ENCODE results near the gene CLEC18A.
"Not testable (repeated sequence)": the region's sequence is repeated elsewhere in the genome, so short reads cannot be mapped to it uniquely, and the experiment has no call there.

The CLEC18A gene

DNA sequence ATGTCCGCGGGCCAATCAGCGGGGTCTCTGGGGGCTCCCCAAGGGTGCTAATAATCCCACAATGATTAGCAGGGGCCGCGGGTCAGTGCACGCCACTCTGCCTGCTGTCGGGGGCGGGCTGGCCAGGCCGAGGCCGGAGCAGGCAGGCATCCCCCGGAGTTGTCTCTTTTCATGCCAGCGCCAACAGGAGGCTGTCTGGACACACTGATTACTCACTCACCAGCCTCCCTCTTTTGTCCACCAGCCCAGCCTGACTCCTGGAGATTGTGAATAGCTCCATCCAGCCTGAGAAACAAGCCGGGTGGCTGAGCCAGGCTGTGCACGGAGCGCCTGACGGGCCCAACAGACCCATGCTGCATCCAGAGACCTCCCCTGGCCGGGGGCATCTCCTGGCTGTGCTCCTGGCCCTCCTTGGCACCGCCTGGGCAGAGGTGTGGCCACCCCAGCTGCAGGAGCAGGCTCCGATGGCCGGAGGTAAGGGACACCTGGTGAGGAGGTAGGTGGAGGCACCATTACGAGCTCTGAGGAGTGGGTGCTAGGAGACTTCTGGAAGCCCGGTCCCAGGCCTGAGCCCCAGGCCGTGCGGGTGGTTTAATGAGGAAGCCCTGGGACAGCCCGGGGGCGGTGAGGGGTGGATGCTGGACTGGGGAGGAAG, at the start of gene CLEC18A:
Gene CLEC18A (plus strand): TSS at position 318 of the 655 bp plus-strand sequence. CDS start 33 bp downstream, at position 351.
- H3K27ac ChIP-seq, result not testable (repeated sequence)

DNA sequence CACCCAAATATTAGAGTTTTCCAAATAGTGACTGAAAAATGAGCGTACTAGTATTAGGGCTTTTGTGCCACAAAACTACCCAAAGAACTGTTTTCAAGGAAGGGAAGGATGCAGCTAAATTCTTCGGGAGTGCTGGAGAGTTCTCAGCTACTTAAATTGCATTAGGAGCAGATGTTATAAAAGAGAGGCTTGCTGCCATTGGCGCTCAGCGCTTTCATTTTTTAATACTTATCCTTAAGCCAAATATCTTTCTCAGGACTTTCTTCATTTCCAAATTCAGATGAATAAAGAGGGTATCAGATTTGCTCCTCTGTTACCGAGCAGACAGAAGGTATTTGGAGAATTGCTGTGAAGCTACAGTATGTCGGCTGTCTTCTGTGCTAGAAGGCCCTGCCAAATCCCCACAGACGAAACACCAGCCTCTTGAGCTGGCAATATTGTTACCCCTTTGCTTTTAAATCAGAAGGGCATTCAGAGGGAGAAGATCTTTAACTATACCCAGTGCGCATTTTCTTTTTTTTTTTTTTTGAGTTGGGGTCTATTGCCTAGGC, 47.2 kb upstream of the CLEC18A start:
- peak overlapping the region; percentile 25; the same call in 1 of the 2 replicates for H3K27ac ChIP-seq
- no peak for TF ChIP-seq ZFX (IDR thresholded peaks at IDR 0.05; ENCODE audit: borderline replicate concordance)
- TF ChIP-seq, protein P1, sequence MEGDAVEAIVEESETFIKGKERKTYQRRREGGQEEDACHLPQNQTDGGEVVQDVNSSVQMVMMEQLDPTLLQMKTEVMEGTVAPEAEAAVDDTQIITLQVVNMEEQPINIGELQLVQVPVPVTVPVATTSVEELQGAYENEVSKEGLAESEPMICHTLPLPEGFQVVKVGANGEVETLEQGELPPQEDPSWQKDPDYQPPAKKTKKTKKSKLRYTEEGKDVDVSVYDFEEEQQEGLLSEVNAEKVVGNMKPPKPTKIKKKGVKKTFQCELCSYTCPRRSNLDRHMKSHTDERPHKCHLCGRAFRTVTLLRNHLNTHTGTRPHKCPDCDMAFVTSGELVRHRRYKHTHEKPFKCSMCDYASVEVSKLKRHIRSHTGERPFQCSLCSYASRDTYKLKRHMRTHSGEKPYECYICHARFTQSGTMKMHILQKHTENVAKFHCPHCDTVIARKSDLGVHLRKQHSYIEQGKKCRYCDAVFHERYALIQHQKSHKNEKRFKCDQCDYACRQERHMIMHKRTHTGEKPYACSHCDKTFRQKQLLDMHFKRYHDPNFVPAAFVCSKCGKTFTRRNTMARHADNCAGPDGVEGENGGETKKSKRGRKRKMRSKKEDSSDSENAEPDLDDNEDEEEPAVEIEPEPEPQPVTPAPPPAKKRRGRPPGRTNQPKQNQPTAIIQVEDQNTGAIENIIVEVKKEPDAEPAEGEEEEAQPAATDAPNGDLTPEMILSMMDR (IDR thresholded peaks at IDR 0.05), result no peak

DNA sequence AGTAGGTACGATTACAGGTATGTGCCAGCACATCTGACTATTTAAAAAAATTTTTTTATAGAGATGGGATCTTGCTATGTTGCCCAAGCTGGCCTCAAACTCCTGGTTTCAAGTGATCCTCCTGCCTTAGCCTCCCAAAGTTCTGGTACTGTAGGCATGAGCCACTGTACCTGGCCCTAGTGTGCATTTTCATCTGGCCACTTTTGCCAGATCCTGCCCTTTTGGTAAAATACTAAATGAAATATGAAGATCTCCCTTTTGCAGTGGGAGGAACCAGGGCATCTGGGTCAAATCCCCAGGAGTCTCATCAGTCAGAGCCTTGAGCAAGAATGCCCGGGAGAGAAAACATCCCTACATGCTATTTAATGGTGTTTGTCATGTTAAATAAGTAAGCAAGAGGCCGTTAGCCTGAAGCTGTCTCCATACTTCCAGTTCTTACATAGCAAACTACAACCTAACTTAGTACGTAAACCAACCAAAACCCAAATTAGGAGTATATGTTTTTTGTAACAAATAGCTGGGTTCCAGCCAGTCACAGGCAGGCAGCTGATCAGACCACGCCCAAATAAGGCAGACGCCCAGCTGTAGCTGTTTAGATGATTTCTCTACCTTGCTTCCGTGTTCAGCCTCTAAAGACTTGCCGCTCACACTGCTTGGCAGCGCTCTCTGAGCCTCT, 46.5 kb upstream of the CLEC18A start:
- TF ChIP-seq, protein P1 (IDR thresholded peaks at IDR 0.05), result no peak
- TF ChIP-seq ZFX (IDR thresholded peaks at IDR 0.05; ENCODE audit: borderline replicate concordance), result no peak
- H3K27ac ChIP-seq, result peak overlapping the region; percentile 25; the same call in 1 of the 2 replicates

DNA sequence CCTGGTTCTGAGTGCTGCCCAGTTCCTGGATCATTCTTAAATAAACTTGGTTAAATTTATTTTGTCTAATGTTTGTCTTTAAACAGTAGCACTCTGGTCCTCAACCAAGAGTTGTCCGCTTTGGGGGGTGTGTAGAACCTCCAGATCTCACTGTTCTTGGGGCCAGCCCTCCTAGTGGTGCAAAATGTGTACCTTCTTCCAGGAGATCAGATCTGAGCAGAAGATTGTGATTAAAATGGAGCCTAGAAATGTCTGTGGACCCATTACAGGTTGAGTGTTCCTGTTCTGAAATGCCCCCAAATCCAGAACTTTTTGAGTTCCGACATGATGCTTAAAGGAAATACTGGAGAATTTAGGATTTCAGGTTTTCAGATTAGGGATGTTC, 46.0 kb upstream of the CLEC18A start:
- TF ChIP-seq, protein P1 (IDR thresholded peaks at IDR 0.05), result no peak
- no peak for TF ChIP-seq ZFX (IDR thresholded peaks at IDR 0.05; ENCODE audit: borderline replicate concordance)
- peak overlapping the region; percentile 25; the same call in 1 of the 2 replicates for H3K27ac ChIP-seq

DNA sequence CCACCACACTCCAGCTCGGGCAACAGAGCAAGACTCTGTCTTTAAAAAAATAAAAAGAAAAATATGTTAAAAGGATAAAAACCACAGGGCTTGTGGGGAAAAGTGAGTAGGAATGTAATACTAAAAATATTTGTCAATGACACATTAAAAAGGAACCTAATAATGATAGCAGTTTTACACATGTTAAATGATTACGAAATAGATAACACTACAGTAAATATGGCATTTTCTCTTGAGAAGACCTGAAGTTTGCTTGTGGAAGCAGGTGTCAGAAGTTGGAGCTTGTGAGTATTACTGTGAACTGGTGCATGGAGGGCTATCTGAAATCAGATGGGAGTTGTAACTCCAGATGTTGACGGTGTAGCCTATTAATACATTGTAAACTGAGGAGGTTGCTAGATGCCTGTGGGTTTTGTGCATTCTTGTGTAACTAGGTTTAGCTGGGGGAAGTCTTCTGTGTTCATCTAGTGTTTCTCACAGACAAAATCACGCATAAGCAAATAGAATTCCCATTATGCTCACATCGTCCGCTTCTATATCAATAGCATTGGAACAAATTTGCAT, 44.2 kb upstream of the CLEC18A start:
- H3K27ac ChIP-seq, result no peak overlapping the region
- TF ChIP-seq, protein P1 (IDR thresholded peaks at IDR 0.05), result no peak
- TF ChIP-seq ZFX (IDR thresholded peaks at IDR 0.05; ENCODE audit: borderline replicate concordance), result no peak

DNA sequence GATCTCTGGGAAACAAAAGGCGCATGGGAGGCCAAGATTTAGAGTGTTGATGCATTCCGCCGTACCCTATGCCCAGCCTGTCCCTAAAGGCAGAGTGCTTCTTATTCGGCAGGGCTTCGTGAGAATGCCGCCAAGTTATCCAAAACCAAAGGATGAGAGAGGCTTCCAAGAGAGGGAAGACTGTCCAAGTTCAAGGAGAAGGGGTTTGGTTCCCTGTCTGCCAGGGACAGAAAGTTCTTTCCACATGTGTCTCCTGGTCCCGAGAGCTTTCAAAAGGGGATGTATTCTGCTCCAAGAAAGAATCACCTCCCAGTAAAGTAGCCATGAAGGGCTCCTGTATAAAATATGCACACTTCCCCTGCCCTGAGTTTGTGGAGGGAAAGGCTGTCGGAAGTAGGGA, 42.1 kb upstream of the CLEC18A start:
- H3K27ac ChIP-seq, result peak overlapping the region; percentile 76
- TF ChIP-seq, protein P1 (IDR thresholded peaks at IDR 0.05), result no peak
- no peak for TF ChIP-seq ZFX (IDR thresholded peaks at IDR 0.05; ENCODE audit: borderline replicate concordance)

DNA sequence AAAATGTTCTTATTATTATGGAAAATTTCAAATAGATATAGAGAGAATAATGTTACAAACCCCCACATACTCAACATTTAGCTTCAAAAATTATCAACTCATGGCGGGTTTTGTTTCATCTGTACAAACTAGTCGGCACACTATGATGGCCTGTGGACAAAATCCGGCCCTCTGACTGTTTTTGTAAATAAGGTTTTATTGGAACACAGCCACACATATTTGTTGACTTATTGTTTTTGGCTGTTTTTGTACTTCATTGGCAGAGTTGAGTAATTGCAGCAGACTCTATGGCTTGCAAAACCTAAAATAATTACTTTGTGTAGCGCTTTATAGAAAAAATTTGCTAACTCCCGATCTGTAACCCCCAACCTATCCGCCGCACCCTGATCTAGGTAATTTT, 41.4 kb upstream of the CLEC18A start:
- TF ChIP-seq, protein P1 (IDR thresholded peaks at IDR 0.05), result no peak
- no peak for TF ChIP-seq ZFX (IDR thresholded peaks at IDR 0.05; ENCODE audit: borderline replicate concordance)

More for the DNA sequence above, 41.4 kb upstream of the CLEC18A start:
- peak overlapping the region; percentile 76 for H3K27ac ChIP-seq
